Effector memory CD8-positive, alpha-beta T cell (primary cell): ENCODE data around the gene TMEM205.
A peak's percentile ranks its signal among the peaks of the same experiment; 100 is the strongest.
"Not testable (repeated sequence)": the region's sequence is repeated elsewhere in the genome, so short reads cannot be mapped to it uniquely, and the experiment has no call there.

ENCODE experiments used
- ATAC-seq: fragments of 150-1000 bp; cut with Tn5 transposase; replicated peaks from 2 replicates; pipeline ENCODE4 v1.10.0; 2021; ENCODE audit warnings: mild to moderate bottlenecking, moderate library complexity
- DNase-seq, 3 experiments: peaks; one replicate each; pipeline ENCODE4 v3.0.0; 2021
- H3K27ac Mint-ChIP-seq, 2 donors: one replicate each; pipeline ENCODE4 v1.8.0; 2022; ENCODE audit warnings: mild to moderate bottlenecking in 2 of 2, mixed read lengths in 2 of 2, moderate library complexity in 2 of 2
- H3K27me3 Mint-ChIP-seq, 2 donors: one replicate each; pipeline ENCODE4 v1.8.0; 2022; ENCODE audit warnings: mixed read lengths in 2 of 2
- H3K36me3 Mint-ChIP-seq: one replicate; pipeline ENCODE4 v1.8.0; 2022; ENCODE audit warnings: mild to moderate bottlenecking, moderate library complexity, mixed read lengths; ENCODE audit not compliant: insufficient read depth
- H3K4me1 Mint-ChIP-seq, 2 donors: one replicate each; pipeline ENCODE4 v1.8.0; 2022; ENCODE audit warnings: low read depth in 2 of 2, mixed read lengths in 2 of 2
- H3K4me3 Mint-ChIP-seq, 2 donors: one replicate each; pipeline ENCODE4 v1.8.0; 2022; ENCODE audit warnings: mild to moderate bottlenecking in 2 of 2, mixed read lengths in 2 of 2, moderate library complexity in 2 of 2
- H3K9me3 Mint-ChIP-seq, 2 donors: one replicate each; pipeline ENCODE4 v1.8.0; 2022; ENCODE audit warnings: mixed read lengths in 2 of 2

Gene TMEM205

GRCh38 chr19:11324079-11324661, 21.9 kb downstream of the TMEM205 start:
- H3K4me3 Mint-ChIP-seq = peak overlapping the region; percentile 15 to 38
- DNase-seq = peak in 2 of 3 experiments; percentile 22 to 27

DNA sequence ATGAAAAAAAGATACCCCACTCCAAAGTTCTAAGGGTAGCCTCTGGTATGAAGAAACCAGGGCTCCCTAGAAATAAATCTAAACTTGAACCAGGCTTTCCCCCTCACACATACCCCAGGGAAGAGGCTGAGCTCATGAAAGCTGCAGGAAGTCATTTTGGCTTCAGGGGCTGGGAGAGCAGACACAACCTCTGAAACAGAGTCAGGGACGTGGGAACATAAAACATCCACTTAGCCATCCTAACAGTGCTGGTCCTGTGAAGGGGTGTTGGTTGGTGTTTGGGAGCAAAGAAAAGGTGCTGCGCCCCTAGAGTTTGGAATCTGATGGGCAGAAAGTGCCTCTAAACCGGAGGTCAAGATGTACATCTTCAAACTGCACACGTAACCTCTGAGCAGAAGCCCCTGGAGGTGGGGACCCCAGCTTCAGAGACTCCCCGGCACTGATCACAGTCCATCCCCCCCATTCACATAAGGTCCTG, 22.4 kb downstream of the TMEM205 start:
- no peak for DNase-seq
- Mint-ChIP-seq H3K4me3 (peak overlapping the region in 1 of 2 donors; percentile 38), H3K27me3 (no peaks in the 10 kb centered on the region), H3K9me3 (no peaks in the 10 kb centered on the region), H3K27ac (peak overlapping the region; percentile 83 to 92), H3K36me3 (peaks cover 11% of the 10 kb centered on the region), H3K4me1 (peaks cover 7 to 16% of the 10 kb centered on the region in 2 donors)
- ATAC-seq = no peak

More at GRCh38 chr19:11324079-11324661, 21.9 kb downstream of the TMEM205 start:
- Mint-ChIP-seq H3K27me3 (no peaks in the 10 kb centered on the region), H3K36me3 (peaks cover 12% of the 10 kb centered on the region), H3K4me1 (peaks cover 7 to 16% of the 10 kb centered on the region in 2 donors), H3K9me3 (no peaks in the 10 kb centered on the region), H3K27ac (peak overlapping the region; percentile 83 to 92)
- peak; percentile 88 for ATAC-seq

DNA sequence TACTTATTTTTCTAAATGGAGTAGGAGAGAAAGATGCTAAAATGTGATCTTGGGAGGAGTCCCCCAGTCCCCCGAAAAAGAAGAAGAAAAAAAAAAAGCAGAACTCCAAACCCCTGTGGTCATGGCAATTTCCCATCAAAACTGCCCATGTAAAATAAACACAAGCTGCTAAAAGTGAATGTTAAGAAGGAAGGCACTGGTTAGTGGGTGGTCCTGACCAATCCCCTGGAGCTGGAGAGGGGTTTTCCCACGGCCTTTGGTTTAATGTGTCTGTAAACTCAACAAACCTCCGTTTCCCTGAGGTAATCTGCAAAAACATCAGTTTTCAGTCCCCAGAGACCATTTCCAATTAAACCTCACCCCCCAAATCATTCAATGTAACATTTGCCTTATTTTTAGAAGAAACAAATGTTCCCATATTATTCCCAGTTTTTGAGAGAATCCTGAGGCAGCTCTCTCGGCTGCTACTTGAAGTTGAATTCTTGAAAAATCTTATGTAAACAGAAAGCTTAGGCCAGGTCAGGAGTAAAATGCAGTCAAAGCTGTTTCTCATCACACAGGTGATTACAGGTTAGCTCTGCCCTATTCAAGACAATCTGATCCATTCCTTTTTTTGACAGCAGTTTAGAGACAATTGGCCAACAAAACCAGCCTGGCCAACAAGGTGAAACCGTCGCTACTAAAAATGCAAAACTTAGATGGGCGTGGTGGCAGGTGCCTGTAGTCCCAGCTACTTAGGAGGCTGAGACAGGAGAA, 23.6 kb downstream of the TMEM205 start:
- Mint-ChIP-seq H3K27ac (peak overlapping the region in 1 of 2 donors; percentile 51), H3K4me1 (peaks cover 7 to 16% of the 10 kb centered on the region in 2 donors), H3K9me3 (no peaks in the 10 kb centered on the region), H3K27me3 (peaks cover 0 to under 1% of the 10 kb centered on the region in 2 donors), H3K36me3 (peaks cover 5% of the 10 kb centered on the region), H3K4me3 (no peak overlapping the region)
- DNase-seq (no peak), ATAC-seq (no peak)

DNA sequence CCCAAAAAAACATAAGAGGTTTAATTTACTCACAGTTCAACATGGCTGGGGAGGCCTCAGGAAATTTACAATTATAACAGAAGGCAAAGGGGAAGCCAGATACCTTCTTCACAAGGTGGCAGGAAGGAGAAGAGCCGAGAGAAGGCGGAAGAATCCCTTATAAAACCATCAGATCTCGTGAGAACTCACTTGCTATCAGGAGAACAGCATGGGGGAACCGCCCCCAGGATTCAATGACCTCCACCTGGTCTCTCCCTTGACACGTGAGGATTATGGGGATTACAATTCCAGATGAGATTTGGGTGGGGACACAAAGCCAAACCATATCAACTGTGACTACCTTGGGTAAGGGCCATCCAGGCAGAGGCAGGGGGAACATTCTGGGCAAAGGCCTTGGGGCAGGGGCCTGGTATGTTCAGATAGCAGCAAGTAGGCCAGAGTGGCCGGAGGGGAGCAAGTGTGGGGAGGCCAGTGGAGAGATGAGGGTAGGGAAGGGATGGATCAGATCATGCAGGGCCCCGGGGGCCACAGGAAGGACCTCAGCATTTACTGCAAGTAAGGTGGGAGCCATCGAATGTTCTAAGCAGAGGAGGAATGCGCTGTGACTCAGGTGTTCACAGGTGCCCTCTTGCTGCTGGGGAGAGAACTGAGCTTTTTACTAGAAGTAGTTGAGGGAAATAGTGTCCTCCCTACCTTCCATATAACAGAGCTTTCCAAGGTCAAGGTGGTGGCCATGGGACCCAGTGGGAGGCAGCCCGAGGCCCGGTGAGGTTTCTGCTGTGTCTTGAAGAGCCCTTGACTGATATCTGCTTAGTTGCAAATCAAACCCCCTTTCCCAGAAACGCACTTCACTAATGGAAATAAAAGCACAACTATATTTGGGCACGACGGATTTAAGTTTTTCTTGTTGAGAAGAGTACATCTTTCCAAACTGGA, 24.6 kb downstream of the TMEM205 start:
- DNase-seq = no peak
- Mint-ChIP-seq H3K4me1 (peaks cover 12 to 16% of the 10 kb centered on the region in 2 donors), H3K27ac (peak overlapping the region in 1 of 2 donors; percentile 51), H3K27me3 (peaks cover 0 to 10% of the 10 kb centered on the region in 2 donors), H3K9me3 (no peaks in the 10 kb centered on the region), H3K36me3 (no peaks in the 10 kb centered on the region), H3K4me3 (no peak overlapping the region)
- no peak for ATAC-seq

DNA sequence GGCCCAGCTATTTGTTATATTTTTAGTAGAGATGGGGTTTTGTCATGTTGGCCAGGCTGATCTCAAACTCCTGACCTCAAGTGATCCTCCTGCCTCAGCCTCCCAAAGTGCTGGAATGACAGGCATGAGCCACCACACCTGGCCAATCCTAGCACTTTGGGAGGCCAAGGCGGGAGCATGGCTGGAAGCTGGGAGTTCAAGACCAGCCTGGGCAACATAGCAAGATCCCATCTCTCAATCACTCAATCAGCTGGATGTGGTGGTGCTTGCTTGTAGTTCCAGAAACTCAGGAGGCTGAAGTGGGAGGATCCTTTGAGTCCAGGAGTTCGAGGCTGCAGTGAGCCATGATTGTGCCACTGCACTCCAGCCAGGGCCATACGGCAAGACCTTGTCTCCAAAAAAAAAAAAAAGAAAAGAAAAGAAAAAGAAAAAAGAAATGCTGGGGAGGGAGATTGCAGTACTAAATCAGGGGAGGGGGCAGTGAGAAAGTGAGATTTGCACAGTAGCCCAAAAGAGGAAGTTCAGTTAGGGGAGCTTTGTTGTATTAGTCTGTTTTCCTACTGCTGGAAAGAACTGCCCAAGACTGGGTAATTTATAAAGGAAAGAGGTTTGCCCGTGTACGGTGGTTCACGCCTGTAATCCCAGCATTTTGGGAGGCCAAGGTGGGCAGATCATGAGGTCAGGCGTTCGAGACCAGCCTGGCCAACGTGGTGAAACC, 25.6 kb downstream of the TMEM205 start:
- not testable (repeated sequence) for DNase-seq, H3K36me3 Mint-ChIP-seq, H3K4me3 Mint-ChIP-seq, H3K27me3 Mint-ChIP-seq, H3K9me3 Mint-ChIP-seq, H3K27ac Mint-ChIP-seq, ATAC-seq
- peaks cover 12 to 16% of the 10 kb centered on the region in 2 donors for H3K4me1 Mint-ChIP-seq

GRCh38 chr19:11306337-11306736, 39.7 kb downstream of the TMEM205 start:
- Mint-ChIP-seq H3K36me3 (no peaks in the 10 kb centered on the region), H3K27ac (no peak overlapping the region), H3K27me3 (peaks cover 16 to 18% of the 10 kb centered on the region in 2 donors), H3K9me3 (no peaks in the 10 kb centered on the region), H3K4me3 (no peak overlapping the region), H3K4me1 (no peaks in the 10 kb centered on the region)
- ATAC-seq (no peak), DNase-seq (no peak)

GRCh38 chr19:11304936-11305335, 41.1 kb downstream of the TMEM205 start:
- Mint-ChIP-seq H3K4me3 (no peak overlapping the region), H3K27ac (no peak overlapping the region), H3K27me3 (peaks cover 13 to 19% of the 10 kb centered on the region in 2 donors), H3K36me3 (no peaks in the 10 kb centered on the region), H3K4me1 (no peaks in the 10 kb centered on the region), H3K9me3 (no peaks in the 10 kb centered on the region)
- no peak for ATAC-seq
- no peak for DNase-seq

- Mint-ChIP-seq H3K27ac (no peak overlapping the region), H3K4me3 (no peak overlapping the region), H3K36me3 (no peaks in the 10 kb centered on the region), H3K27me3 (peaks cover 20 to 41% of the 10 kb centered on the region in 2 donors), H3K4me1 (no peaks in the 10 kb centered on the region), H3K9me3 (no peaks in the 10 kb centered on the region)
- DNase-seq = no peak
- ATAC-seq = no peak
Measured at GRCh38 chr19:11300811-11301120, 45.3 kb downstream of the TMEM205 start.

DNA sequence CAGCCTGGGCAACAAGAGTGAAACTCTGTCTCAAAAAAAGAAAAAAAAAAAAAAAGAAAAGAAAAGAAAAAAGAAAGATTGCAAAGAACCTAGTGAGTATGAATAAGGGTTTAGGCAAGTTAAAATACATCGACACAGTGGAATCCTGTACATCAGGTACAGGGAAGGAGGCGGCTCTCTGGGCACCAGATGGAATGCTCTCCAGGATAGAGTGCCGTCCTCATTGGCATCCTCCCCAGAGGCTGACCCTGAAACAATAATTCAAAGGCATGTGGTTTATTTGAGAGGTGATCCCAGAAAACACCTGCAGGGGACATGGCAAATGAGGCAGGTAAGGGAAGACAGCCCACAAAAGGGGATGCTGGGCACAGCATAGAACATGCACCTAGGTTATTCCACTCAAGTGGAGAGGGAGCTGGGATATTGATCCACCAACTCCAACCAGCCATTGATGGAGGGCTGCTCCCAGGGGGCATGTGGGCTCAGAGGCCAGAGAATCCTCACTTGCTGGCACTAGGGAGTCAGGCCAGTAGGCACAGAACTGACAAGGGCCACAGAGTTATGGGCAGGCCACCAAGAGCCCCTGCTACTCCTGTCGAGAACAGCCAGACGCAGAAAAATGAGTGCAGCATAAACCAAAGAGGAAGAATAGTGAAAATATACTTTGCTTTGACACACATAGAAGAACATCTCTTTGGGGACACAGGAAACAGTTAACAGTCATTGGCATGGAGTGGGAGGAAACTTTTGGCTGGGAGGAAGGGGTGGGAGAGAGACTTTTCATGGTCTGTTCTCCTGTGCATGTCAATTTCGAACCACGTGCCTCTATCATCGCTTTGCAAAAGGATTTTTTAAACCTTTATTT, 45.9 kb downstream of the TMEM205 start:
- DNase-seq (no peak), ATAC-seq (no peak)
- Mint-ChIP-seq H3K27me3 (peaks cover 20 to 46% of the 10 kb centered on the region in 2 donors), H3K4me3 (no peak overlapping the region), H3K36me3 (no peaks in the 10 kb centered on the region), H3K27ac (no peak overlapping the region), H3K4me1 (no peaks in the 10 kb centered on the region), H3K9me3 (no peaks in the 10 kb centered on the region)

DNA sequence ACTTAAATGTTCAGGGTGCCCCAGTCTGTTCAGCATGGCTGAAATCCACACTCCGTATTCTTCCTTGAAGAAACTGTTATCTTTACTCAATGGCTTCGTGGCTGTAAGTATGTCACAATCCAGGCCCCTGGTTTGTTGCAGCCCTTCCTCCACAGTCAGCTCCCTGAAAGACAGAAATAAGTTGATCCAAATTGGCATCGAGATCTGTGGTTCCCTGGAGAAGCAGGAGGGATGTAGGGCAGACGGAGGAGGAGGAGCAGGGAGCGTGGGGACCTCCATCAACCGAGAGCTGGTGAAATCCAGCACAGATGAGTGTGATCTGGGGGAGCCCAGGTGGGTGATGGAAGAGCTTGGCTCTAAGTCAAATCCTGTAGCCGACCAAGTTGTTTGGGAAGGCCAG, 49.8 kb downstream of the TMEM205 start:
- H3K9me3 Mint-ChIP-seq = no peaks in the 10 kb centered on the region

GRCh38 chr19:11295665-11296245, 50.3 kb downstream of the TMEM205 start, which contains the start of gene TSPAN16:
Gene TSPAN16 (plus strand): TSS chr19:11296160. CDS start chr19:11296298, 138 bp downstream.
- Mint-ChIP-seq H3K27ac (no peak within 1 kb of the TSS), H3K36me3 (no peaks in the 10 kb centered on the region), H3K9me3 (no peaks in the 10 kb centered on the region), H3K4me3 (no peak within 1 kb of the TSS), H3K4me1 (peaks cover 4 to 8% of the 10 kb centered on the region in 2 donors), H3K27me3 (peaks cover 20 to 51% of the 10 kb centered on the region in 2 donors)
- no peak for ATAC-seq
- no peak for DNase-seq

More for the DNA sequence above, 49.8 kb downstream of the TMEM205 start:
- ATAC-seq (no peak), DNase-seq (no peak)
- Mint-ChIP-seq H3K4me1 (peaks cover 4 to 8% of the 10 kb centered on the region in 2 donors), H3K27ac (no peak overlapping the region), H3K27me3 (peaks cover 15 to 48% of the 10 kb centered on the region in 2 donors), H3K4me3 (no peak overlapping the region), H3K36me3 (no peaks in the 10 kb centered on the region)

- ATAC-seq (no peak), DNase-seq (no peak)
- Mint-ChIP-seq H3K27ac (no peak overlapping the region), H3K36me3 (no peaks in the 10 kb centered on the region), H3K4me3 (no peak overlapping the region), H3K4me1 (peaks cover 4 to 8% of the 10 kb centered on the region in 2 donors), H3K27me3 (peaks cover 22 to 49% of the 10 kb centered on the region in 2 donors), H3K9me3 (no peaks in the 10 kb centered on the region)
Measured at GRCh38 chr19:11295180-11295579, 50.9 kb downstream of the TMEM205 start.
